Type B pancreatic cell (in vitro differentiated cells): Measurements from ENCODE around the gene GAB2. TPM values are rescaled to one million over a fixed set of nuclear protein-coding genes. Genes with fewer than 3 reads are reported as not detected.
A peak's percentile ranks its signal among the peaks of the same experiment; 100 is the strongest.

Experiments used
- DNase-seq: peaks from one replicate; pipeline ENCODE4 v3.0.0; 2021; ENCODE audit warnings: mixed read lengths; ENCODE audit not compliant: unreplicated experiment; ENCODE audit errors: extremely low spot score
- H3K27ac Mint-ChIP-seq: 2 replicates; pipeline ENCODE4 v1.8.0; 2021; ENCODE audit warnings: mild to moderate bottlenecking, mixed read lengths
- H3K27me3 Mint-ChIP-seq: 2 replicates; pipeline ENCODE4 v1.8.0; 2021; ENCODE audit warnings: mixed read lengths
- H3K36me3 Mint-ChIP-seq: 2 replicates; pipeline ENCODE4 v1.8.0; 2021; ENCODE audit warnings: mixed read lengths
- H3K4me1 Mint-ChIP-seq: one replicate; pipeline ENCODE4 v1.8.0; 2021; ENCODE audit warnings: mixed read lengths; ENCODE audit not compliant: unreplicated experiment
- H3K4me3 Mint-ChIP-seq: 2 replicates; pipeline ENCODE4 v1.8.0; 2021; ENCODE audit warnings: mild to moderate bottlenecking, mixed read lengths
- H3K9me3 Mint-ChIP-seq: 2 replicates; pipeline ENCODE4 v1.8.0; 2021; ENCODE audit warnings: mixed read lengths
- CTCF ChIP-seq: fragments of 200-600 bp; sonication (generic); conservative IDR thresholded peaks from 2 replicates; pipeline ENCODE4 v1.5.0; 2021; ENCODE audit warnings: antibody characterized with exemption, mild to moderate bottlenecking
- total RNA-seq: library from RNA; stranded (reverse); gene quantifications from 2 replicates; pipeline ENCODE4 v1.2.1, GENCODE V29; 2021; ENCODE audit warnings: low replicate concordance

Gene GAB2
- total RNA-seq, 1 donor from 2014 or later, result 23.3 TPM

- TF ChIP-seq CTCF, result no peak
Observed at GRCh38 chr11:78427615-78428265, 10.1 kb upstream of the GAB2 start.

GRCh38 chr11:78426845-78427244 is 9.2 kb upstream of the GAB2 start:
- Mint-ChIP-seq H3K27me3 (no peaks in the 10 kb centered on the region), H3K9me3 (no peaks in the 10 kb centered on the region), H3K4me1 (peaks cover 11% of the 10 kb centered on the region), H3K4me3 (no peak overlapping the region), H3K36me3 (peaks cover 11% of the 10 kb centered on the region), H3K27ac (no peak overlapping the region)
- no peak for TF ChIP-seq CTCF
- DNase-seq, result no peak

More at GRCh38 chr11:78427615-78428265, 10.1 kb upstream of the GAB2 start:
- Mint-ChIP-seq H3K4me1 (peaks cover 11% of the 10 kb centered on the region), H3K9me3 (no peaks in the 10 kb centered on the region), H3K4me3 (no peak overlapping the region), H3K27me3 (no peaks in the 10 kb centered on the region), H3K36me3 (peaks cover 13% of the 10 kb centered on the region), H3K27ac (no peak overlapping the region)
- DNase-seq, result no peak

GRCh38 chr11:78425399-78426070 is 7.9 kb upstream of the GAB2 start:
- Mint-ChIP-seq H3K36me3 (peaks cover 7% of the 10 kb centered on the region), H3K27me3 (no peaks in the 10 kb centered on the region), H3K9me3 (no peaks in the 10 kb centered on the region), H3K27ac (no peak overlapping the region), H3K4me3 (no peak overlapping the region), H3K4me1 (peaks cover 20% of the 10 kb centered on the region)
- TF ChIP-seq CTCF, result no peak
- no peak for DNase-seq

- Mint-ChIP-seq H3K4me1 (peaks cover 26% of the 10 kb centered on the region), H3K9me3 (no peaks in the 10 kb centered on the region), H3K27me3 (no peaks in the 10 kb centered on the region), H3K4me3 (no peak overlapping the region), H3K27ac (peak overlapping the region; percentile 3), H3K36me3 (peaks cover 4% of the 10 kb centered on the region)
- no peak for DNase-seq
- no peak for TF ChIP-seq CTCF
Observed at GRCh38 chr11:78424334-78425270, 7.0 kb upstream of the GAB2 start.

GRCh38 chr11:78423241-78423640 is 5.6 kb upstream of the GAB2 start:
- no peak for TF ChIP-seq CTCF
- Mint-ChIP-seq H3K4me1 (peaks cover 39% of the 10 kb centered on the region), H3K4me3 (no peak overlapping the region), H3K36me3 (peaks cover 4% of the 10 kb centered on the region), H3K27ac (no peak overlapping the region), H3K9me3 (no peaks in the 10 kb centered on the region), H3K27me3 (no peaks in the 10 kb centered on the region)
- no peak for DNase-seq
